CD4-positive, alpha-beta T cell treated with Interleukin-15 for 1 hour (primary cell): ENCODE results near the gene THAP4.
"Not testable (repeated sequence)": the region's sequence is repeated elsewhere in the genome, so short reads cannot be mapped to it uniquely, and the experiment has no call there.

ENCODE experiments used
- DNase-seq: peaks from one replicate; pipeline ENCODE4 v3.0.0-alpha.2; 2020

THAP4 gene

DNA sequence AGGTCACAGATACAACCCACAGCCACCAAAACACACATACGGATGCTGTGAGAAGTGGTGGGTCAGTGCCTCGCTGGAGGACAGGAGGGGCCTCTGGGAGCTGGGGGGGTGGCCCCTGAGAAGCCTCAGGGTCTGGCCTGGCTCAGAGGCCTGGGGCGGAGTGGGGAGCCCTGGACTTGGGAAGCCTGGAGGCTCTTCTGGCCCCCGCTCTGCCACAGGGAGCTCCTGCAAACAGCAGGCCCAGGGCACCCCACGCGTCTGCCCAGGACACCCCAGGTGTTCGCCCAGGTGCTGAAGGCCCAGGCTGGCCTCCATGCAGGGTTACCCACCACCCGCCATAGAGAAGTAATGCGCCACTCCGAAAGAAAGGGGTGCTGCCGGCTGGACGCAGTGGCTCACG, 25.9 kb downstream of the THAP4 start:
- no peak for DNase-seq

DNA sequence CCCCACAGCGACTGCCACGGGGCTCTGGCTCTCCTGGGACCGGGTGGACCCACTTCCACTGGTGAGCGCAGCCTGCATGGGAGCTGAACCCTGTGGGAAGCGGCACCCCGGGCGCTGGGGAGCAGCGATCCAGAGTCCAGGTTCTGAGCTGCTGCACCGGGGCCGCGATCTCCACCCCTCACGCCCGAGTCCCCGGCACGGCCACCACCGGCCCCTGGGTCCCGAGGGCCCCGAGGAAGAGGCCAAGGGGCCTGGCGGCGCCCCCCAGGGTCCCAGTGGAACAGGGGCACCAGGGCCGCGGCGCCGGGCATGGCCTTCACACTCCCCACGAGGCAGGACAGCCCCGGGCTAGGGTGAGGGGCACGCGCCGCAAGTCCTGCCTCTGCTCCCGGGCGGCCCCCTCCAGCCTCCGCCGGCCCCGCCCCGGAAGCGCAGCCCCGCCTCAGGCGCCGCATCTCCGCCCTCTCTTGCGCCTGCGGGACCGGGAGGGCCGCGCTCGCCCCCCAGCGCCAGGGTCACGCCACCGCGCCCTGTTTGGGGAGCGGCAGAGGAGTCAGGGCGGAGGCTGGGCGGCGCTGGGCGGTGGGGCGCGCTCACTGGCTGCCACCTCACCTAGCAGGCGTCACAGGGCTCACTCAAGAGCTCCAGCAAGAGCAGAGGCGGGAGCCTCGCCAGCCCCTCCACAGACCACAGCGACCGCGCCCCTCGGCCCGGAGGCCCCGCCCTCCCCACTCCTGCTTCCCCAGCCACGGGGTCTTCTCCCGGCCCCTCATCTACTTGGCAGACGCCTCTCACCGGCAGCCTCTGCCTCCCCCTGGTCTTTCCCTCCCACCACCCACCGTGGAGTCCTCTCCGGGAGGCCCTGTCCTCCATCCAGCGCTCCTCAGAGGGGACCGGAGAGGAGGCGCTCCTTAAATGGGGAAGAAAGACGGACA, 26.8 kb downstream of the THAP4 start:
- DNase-seq, result peak; percentile 92

DNA sequence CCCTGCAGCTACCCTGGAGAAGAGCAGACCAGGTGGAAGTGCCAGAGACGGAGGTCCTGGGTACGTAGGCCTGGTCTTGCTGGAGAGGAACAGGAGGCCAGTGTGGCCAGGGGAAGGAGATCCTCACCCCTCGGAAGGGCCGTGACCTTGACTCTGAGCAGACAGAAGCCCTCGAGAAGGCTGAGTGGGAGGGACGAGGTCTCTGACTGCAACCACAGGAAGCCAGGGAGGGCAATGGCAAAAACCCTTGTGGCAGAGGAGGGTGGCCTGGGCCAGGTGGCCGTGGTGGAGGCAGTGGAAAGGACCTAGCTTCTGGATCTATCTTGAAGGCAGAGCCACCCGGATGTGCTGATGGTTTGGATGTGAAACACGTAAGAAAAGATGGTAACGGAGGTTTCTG, 28.1 kb downstream of the THAP4 start:
- no peak for DNase-seq

DNA sequence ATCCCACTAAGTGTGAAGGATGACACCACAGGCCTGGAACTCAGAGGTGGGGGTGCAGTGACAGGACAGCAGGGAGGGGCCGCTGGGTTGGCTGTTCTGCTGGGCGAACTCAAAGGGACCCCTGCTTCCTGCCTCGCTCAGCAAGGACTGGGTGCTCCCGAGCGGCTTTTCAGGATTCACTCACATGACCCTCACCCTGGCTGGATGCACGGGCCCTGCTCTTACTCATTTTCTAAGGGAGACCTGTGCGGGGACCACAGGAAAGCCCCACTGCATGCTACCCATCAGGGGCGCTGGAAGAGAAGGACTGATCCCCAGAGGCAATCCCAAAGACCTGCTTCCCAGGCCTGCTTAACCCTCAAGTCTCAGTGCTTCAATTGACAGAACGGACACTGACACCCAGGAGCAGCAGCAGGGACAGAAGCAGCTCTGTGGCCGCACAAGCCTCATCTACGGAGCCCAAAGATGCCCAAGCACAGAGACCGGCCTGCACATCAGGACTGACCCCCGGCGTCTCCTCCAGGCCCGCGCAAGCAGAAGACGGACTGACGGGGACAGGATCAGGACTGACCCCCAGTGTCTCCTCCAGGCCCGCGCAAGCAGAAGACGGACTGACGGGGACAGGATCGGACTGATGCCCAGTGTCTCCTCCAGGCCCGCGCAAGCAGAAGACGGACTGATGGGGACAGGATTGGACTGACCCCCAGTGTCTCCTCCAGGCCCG, 29.6 kb downstream of the THAP4 start:
- no peak for DNase-seq

DNA sequence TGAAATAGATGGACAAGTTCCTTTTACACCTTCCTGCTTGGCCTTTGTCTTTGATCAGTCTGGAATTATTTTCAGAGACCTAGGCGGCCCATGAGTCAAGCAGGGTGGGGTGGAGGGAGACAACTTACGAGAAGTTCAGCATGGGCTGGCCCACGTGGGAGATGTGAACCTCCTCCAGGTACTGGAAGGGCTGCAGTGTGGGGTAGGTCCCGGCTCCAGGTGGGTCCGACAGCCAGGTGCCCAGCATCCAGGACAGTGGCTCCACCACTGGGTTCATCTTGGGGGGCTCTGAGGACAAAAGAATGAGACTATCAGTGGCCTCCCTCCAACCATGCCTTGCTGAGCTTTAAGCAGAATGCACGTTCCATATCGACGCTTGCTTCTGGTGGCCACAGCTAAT, 30.8 kb downstream of the THAP4 start:
- no peak for DNase-seq

DNA sequence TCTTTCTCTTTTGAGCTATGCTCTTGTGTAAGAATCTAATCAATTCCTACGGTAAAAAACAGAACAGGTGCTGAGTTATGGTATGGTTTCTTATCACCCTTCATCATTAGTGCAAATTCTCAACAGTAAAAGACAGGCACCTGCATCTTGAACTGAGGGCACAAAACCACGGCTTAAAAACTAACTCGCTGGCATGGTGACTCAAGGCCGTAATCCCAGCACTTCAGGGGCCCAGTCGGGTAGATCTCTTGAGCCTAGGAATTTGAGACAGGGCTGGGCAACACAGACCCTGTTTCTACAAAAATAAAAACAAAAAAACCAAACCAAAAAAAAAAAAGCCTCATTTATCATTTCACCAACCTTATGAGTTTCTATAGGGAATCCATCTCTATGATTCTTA, 33.3 kb downstream of the THAP4 start:
- DNase-seq, result no peak

DNA sequence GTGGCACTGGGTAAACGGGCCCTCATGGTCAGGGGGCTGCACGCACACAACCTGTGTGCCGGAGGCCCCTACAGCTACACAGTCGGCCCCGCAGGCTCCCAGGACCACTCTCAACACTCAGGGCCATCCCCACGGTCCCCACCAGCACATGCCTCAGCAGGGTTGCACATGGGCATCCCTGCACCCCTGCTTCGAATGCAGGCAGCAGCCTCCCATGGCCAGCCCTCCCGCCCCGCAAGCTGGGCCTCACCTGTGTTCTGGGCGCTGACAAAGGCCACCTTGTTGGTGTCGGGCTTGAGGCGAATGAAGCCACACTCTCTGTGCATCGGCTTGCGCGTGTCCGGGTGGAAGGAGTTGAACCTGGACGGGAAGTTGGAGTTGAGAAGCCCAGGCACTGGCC, 34.2 kb downstream of the THAP4 start:
- DNase-seq, result no peak

DNA sequence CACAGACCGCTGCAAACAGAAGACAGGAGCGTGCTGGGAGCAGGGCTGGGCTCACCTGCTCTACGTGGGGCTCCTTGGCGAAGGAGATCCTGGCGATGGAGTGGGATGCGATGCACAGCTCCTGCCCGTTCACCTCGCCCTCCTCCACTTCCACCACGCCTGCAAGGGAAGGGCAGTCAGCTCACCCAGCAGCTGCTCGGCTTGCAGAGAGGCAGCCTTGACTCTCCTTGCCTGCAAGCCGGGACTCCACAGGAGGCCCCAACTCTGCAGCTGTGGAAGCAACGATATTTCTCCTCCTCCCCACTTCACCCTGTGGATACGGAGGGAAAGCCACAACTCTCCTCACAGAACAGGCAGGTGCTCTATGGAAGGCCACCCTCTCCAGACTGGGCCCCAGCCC, 35.1 kb downstream of the THAP4 start:
- DNase-seq, result no peak

DNA sequence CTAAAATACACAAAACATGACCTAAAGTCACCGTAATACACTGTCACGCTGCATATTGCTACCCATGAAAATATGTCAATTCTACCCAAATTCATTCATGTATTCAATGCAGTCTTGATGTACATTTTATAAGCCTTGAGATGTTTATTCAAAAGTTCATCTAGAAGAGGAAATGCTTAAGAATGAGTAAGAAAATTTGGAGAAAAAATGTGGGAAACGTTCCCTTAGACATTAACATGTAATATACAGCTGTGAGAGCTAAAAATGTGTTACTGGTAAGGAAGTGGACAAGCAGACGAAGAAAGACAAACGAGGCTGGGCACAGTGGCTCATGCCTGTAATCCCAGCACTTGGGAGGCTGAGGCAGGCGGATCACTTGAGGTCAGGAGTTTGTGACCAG, 37.3 kb downstream of the THAP4 start:
- DNase-seq, result no peak

DNA sequence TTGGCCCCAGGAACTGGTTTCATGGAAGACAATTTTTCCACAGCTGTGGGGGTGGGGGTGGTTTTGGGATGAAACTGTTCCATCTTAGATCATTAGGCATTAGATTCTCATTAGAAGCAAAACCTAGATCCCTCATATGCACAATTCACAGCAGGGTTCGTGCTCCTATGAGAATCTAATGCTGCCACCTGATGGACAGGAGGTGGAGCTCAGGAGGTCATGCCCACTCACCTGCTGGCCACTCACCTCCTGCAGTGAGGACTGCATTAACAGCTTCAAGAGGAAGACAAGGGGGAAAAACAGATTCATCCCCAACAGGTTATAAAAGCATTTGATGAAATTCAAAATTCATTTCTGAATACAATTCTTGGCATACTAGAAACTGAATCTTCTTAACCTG, 38.5 kb downstream of the THAP4 start:
- no peak for DNase-seq

DNA sequence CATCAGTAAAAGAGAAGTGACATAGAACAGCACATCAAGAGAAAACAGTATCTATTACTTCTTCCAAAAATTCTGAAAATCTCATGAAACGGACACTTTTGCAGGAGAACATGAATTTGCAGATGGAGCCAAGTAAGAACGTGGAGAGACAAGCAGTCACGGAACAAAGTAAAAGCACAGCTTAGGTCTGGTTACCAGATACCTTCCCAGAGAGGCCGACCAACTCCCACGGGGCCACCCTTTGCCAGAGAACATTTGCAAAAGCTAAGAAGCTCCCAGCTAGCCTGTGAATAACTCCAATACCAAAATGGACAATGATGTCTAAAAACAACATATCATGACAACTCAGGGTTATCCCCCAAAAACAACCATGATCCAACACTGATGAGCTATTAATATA, 38.9 kb downstream of the THAP4 start:
- no peak for DNase-seq

DNA sequence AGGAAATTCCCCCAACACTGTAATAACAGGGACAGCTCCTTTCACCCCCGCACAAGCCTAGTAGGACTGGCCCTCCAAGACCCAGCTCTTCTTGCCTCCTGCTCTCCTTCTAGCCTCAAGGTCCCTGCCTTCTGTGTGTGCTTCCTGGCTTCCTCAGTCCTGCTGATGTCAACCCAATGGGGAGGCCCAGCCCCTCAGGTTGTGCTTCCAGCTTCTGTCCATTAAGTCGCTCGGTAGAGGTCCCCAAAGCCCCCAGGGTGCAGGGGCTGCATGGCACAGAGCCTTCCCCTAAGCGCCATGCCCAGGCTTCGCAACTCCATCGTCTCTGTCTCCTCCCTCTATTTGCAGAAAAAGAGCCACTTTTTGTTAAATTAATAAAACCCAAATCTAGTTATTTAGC, 39.4 kb downstream of the THAP4 start:
- no peak for DNase-seq

DNA sequence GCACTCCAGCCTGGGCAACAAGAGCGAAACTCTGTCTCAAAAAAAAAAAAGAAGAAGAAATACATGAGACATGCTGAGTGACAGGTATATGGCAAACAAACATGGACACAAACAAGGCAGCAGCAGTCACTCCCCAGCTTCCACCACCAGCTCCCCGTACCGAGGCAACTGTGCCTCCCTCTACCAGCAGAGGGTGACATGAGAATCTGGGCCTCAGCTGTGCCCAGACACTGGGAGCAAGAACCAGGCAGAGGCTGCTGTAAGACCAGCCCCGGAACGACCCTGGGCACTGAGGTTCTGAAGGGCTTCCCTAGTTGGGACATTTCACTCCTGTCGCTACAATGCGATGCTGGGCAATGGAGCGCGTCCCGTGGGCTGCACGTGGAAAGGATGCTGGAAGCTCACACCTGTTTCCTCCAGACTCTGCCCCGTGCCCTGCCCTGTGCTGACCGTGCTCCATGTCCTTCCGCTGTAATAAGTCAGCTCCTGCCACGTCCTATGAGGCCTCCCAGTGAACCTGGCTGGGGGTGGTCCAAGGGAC, 41.3 kb downstream of the THAP4 start:
- no peak for DNase-seq

DNA sequence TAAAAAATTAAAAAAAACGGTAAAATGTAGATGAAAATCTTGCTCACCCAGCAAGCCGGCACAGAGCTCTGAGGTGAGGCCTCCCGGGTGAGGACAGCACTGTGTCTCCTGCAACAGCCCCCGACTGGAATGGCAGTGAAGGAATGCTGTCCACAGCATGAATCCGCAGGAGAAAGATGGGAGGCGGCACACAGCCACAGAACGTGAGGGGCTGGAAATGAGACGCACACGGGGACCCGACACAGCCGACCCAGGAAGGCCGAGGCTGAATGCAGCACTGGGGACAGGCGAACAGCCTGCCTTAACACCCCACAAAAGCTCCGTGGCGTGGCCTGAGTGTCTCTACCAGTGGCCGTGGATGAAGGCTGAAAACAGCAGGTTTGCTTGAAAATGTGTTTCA, 43.7 kb downstream of the THAP4 start:
- no peak for DNase-seq

DNA sequence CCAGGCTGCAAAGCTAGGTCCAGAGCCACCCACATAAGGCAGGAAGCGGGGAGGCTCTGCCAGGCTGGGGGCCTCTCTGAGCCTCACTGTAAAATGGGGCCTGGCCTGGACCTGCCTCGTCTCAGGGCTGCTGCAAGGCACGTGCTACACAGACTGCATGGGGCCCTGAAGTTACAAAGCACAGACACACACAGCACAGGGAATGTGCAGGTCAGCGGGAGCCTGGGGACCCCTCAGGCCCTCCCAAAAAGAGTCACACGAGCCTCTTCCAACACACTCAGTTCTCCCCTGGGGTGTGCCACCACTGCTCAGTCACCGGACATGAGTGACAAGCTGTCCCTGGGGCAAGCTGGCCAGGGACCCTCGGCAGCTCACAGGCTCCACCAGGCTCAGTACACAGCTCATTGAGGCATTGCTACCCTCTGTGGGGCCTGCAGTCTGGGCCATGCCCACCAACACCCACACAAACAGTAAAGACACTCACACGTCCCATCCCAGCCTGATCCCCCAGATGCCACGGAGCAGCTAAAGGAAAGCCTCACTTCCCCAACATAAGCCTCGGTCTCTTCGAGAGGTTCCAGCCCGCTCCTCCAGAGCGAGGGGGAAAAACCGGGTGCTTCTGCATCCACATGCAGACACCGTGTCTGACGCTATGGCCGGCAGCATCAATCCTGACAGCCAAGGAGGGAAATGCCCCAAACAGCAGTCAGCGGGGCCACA, 44.7 kb downstream of the THAP4 start:
- DNase-seq, result no peak

DNA sequence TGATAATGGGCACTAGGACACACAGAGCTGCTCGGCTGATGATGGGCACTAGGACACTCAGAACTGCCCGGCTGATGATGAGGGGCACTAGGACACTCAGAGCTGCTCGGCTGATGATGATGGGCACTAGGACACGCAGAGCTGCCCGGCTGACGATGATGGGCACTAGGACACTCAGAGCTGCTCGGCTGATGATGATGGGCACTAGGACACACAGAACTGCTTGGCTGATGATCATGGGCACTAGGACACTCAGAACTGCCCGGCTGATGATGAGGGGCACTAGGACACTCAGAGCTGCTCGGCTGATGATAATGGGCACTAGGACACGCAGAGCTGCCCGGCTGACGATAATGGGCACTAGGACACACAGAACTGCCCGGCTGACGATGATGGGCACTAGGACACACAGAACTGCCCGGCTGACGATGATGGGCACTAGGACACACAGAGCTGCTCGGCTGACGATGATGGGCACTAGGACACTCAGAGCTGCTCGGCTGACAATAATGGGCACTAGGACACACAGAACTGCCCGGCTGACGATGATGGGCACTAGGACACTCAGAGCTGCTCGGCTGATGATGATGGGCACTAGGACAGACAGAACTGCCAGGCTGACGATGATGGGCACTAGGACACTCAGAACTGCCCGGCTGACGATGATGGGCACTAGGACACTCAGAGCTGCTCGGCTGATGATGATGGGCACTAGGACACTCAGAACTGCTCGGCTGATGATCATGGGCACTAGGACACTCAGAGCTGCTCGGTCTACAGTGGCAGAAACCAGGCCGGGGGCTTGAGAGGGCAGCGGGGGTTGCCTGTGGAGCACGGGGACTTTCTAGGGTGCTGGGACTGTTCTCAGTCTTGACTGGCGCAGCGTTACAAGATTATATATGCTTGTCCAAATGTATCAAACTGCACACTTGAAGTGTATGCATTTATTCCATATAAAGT, 46.2 kb downstream of the THAP4 start:
- not testable (repeated sequence) for DNase-seq

DNA sequence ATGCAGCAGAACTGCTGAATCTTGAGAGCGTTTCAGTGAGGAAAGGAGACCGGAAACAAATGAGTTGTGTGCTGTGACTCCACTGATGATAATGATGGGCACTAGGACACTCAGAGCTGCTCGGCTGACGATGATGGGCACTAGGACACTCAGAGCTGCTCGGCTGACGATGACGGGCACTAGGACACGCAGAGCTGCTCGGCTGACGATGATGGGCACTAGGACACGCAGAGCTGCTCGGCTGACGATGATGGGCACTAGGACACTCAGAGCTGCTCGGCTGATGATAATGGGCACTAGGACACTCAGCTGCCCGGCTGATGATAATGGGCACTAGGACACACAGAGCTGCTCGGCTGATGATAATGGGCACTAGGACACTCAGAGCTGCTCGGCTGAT, 47.1 kb downstream of the THAP4 start:
- DNase-seq, result not testable (repeated sequence)

DNA sequence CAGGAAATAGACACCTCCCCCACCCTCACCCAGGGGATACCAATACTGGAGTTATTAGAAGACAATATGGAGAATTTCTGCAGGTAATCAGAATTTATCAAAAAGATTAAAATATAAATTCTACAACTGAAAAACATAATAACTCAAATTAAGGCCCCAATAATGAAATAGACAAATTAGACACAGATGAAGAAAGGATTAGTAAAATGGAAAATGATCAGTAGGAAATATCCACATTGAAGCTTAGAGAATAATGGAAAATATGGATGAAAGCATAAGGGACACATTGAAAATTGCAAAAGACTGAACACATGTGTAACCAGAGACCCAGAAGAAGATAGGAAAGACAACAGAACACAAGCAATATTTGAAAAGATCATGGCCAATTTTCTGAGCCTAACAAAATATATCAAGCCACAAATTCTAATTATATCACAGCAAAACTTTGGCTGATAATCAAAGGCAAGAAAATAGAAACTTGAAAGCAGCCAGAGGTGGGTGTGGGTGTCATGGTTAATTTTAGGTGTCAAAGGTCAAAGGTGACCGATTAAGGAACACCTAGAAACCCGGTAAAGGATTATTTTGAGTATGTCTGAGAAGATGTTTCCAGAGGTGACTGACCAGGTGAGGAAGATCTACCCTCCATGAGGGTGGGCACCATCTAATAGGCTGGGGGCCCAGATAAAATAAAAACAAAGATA, 50.2 kb downstream of the THAP4 start:
- DNase-seq, result no peak

DNA sequence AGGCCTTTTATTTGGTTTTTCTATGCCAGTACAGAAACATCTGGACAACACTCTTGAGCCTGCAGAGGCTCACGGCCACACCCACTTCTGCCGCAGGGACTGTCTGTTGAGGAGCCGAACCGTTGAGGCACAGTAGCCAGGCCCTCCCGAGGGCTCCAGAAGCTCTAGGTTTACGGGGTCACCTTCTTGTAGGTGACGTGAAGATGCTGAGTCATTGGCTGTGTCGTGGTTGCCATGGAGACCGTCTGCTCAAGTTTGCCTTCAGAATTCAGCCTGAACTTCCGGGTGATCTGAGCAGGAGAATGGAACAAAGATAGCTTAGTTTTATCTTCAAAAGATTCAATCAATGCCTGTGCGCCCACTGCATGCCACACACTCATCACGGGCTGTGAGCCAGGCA, 52.5 kb downstream of the THAP4 start:
- no peak for DNase-seq

DNA sequence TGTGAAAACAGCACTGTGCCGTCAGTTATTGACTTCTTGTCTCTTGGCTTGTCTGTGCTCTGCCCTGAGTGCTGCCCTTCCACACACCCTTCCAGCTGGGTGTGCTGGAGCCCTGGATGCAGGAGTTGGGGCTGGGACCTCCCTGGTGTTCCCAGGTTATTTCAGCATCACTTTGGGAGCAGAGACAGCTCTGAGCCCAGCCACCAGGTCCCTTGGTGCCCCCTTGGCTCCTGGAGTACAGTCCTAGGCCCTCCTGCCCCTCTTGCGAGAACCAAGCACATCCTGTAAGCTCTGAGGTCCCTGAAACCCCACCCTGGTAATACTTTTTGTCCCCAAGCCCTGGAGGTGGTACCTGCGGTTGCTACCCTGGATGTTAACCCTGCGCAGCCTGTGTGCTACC, 54.2 kb downstream of the THAP4 start:
- DNase-seq, result no peak

DNA sequence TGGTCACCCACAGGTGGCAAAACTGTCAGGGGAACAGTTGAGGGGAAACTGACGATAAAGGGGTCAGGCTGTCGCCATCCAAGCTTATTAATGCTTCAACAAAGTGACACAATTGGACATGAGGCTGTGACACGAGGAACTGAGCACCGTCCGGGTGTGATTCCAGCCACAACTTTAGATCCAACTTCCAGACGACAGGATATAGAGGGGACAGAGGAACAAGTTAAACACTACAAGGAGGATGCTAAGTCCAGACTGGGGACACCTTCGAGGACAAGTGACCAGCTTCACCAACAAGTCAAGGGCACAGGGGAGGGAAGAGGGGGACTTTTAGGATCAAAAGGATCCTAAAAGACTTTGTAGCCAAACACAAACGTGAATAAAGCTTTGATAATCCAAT, 54.6 kb downstream of the THAP4 start:
- no peak for DNase-seq

DNA sequence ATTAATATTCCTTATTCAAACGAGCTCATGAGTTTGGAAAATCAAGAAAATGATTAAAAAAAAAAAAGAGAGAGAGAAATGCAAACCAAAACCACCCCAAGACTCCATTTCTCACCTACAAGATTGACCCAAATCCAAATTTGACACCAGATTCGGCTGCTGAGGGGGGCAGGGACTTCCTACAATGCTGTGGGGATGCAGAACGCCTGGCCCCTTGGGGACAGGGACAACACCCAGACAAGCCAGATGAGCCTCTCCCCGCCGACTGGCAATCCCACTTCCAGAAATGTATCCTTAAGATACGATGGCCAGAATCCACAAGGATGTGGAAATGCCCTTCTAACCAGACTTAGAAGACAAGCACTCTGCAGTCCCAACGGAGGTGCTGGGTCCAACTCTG, 57.7 kb downstream of the THAP4 start:
- DNase-seq, result no peak
